SK-N-SH (cell line): ENCODE results near the gene UBC. TPM values are rescaled to one million over a fixed set of nuclear protein-coding genes. Genes with fewer than 3 reads are reported as not detected.

Source experiments
- CTCF ChIA-PET: fragments of 300-600, 350-600 bp; formaldehyde crosslinking; extraction: SDS; loops from one replicate; lab custom pipeline; 2021; lab: Yijun Ruan, JAX
- POLR2A ChIA-PET: fragments of 350-600 bp; sonication (Branson Sonifier 250); formaldehyde crosslinking; extraction: SDS; loops from one replicate; lab custom pipeline; 2020; ENCODE audit warnings: antibody characterized with exemption, inconsistent platforms; lab: Yijun Ruan, JAX
- DNase-seq: peaks from one replicate; pipeline ENCODE4 v3.0.0; 2012
- H2AFZ ChIP-seq: fragments of 200-600 bp; sonication (generic); 2 replicates; pipeline ENCODE4 v1.8.1; 2016; ENCODE audit warnings: antibody characterized with exemption, mild to moderate bottlenecking, low read depth
- H3F3A ChIP-seq: fragments of 200-600 bp; sonication (generic); replicated peaks from 2 replicates; pipeline ENCODE3; 2016; ENCODE audit warnings: antibody characterized with exemption, mild to moderate bottlenecking; ENCODE audit not compliant: insufficient read depth
- H3K27ac ChIP-seq, 2 experiments: fragments of 200-500 bp in 1 of 2; fragments of 200-600 bp in 1 of 2; sonication (Bioruptor generic) in 1 of 2; sonication (generic), shearing (Covaris generic) in 1 of 2; 2 replicates each; pipeline versions ENCODE4 v1.5.1 to v1.6.1; 2014 to 2016; ENCODE audit warnings: low read depth in 2 of 2, inconsistent platforms in 1 of 2, low read length in 1 of 2, mild to moderate bottlenecking in 1 of 2, mixed read lengths in 1 of 2
- H3K27me3 ChIP-seq: fragments of 200-600 bp; sonication (generic), shearing (Covaris generic); 2 replicates; pipeline ENCODE4 v1.6.1; 2016; ENCODE audit warnings: mixed run types; ENCODE audit not compliant: insufficient read depth
- H3K36me3 ChIP-seq, 2 experiments: fragments of 200-500 bp in 1 of 2; fragments of 200-600 bp in 1 of 2; sonication (Bioruptor generic) in 1 of 2; sonication (generic) in 1 of 2; replicated peaks in 1 of 2; 2 replicates each; pipeline versions ENCODE3 to v1.5.1; 2014 to 2016; ENCODE audit warnings: low read length in 1 of 2, mild to moderate bottlenecking in 1 of 2; ENCODE audit not compliant: insufficient read depth in 2 of 2, control insufficient read depth in 1 of 2
- H3K4me1 ChIP-seq, 2 experiments: fragments of 200-500 bp in 1 of 2; fragments of 200-600 bp in 1 of 2; sonication (Bioruptor generic) in 1 of 2; sonication (generic), shearing (Covaris generic) in 1 of 2; 2 replicates each; pipeline versions ENCODE4 v1.5.1 to v1.6.1; 2014 to 2016; ENCODE audit warnings: low read depth in 1 of 2, low read length in 1 of 2, mixed run types in 1 of 2; ENCODE audit not compliant: insufficient read depth in 2 of 2, control insufficient read depth in 1 of 2
- H3K4me2 ChIP-seq: fragments of 200-600 bp; sonication (generic), shearing (Covaris generic); 2 replicates; pipeline ENCODE4 v1.6.1; 2017; ENCODE audit warnings: mixed run types
- H3K4me3 ChIP-seq, 2 experiments: fragments of 200-500 bp in 1 of 2; fragments of 200-600 bp in 1 of 2; sonication (Bioruptor generic) in 1 of 2; sonication (generic), shearing (Covaris generic) in 1 of 2; 2 replicates each; pipeline versions ENCODE4 v1.5.1 to v1.8.1; 2014 to 2016; ENCODE audit warnings: low read depth in 2 of 2, inconsistent platforms in 1 of 2, low read length in 1 of 2, mild to moderate bottlenecking in 1 of 2, mixed read lengths in 1 of 2, moderate library complexity in 1 of 2
- H3K79me2 ChIP-seq: fragments of 200-600 bp; sonication (generic); 2 replicates; pipeline ENCODE4 v1.8.1; 2017; ENCODE audit warnings: mild to moderate bottlenecking; ENCODE audit not compliant: insufficient read depth
- H3K9ac ChIP-seq: fragments of 200-600 bp; sonication (generic); 2 replicates; pipeline ENCODE4 v1.6.1; 2017; ENCODE audit warnings: mixed run types
- H3K9me2 ChIP-seq: fragments of 200-600 bp; sonication (generic); 2 replicates; pipeline ENCODE4 v1.6.1; 2017; ENCODE audit warnings: mixed run types
- H3K9me3 ChIP-seq: fragments of 200-600 bp; sonication (generic); 2 replicates; pipeline ENCODE4 v1.6.1; 2017; ENCODE audit warnings: mixed run types, mild to moderate bottlenecking, moderate library complexity
- H4K20me1 ChIP-seq: fragments of 200-600 bp; sonication (generic); 2 replicates; pipeline ENCODE4 v1.6.1; 2017; ENCODE audit warnings: mild to moderate bottlenecking, mixed run types; ENCODE audit not compliant: insufficient read depth
- CHD2 ChIP-seq: fragments of 150-350 bp; IDR thresholded peaks from 2 replicates; pipeline ENCODE4 v1.6.1; 2018; ENCODE audit warnings: low read length; ENCODE audit not compliant: partially characterized antibody
- CTCF ChIP-seq: fragments of 200-600 bp; sonication (generic); IDR thresholded peaks from 2 replicates; pipeline ENCODE4 v1.6.1; 2017; ENCODE audit warnings: antibody characterized with exemption, mild to moderate bottlenecking, moderate library complexity
- ELF1 ChIP-seq: IDR thresholded peaks from 2 replicates; pipeline ENCODE4 v1.4.0; 2012
- FOSL2 ChIP-seq: IDR thresholded peaks from 2 replicates; pipeline ENCODE4 v1.4.0; 2012; ENCODE audit warnings: low read depth, mild to moderate bottlenecking, moderate library complexity, borderline replicate concordance
- FOXJ3 ChIP-seq: sonication (generic); formaldehyde crosslinking; IDR thresholded peaks from 2 replicates; pipeline ENCODE4 v1.5.1; 2020; ENCODE audit warnings: mild to moderate bottlenecking, missing genetic modification reagents
- MAX ChIP-seq: IDR thresholded peaks from 2 replicates; pipeline ENCODE4 v1.4.0; 2012; ENCODE audit warnings: low read depth
- NRF1 ChIP-seq: IDR thresholded peaks from 2 replicates; pipeline ENCODE4 v1.6.1; 2012; ENCODE audit warnings: low read depth, mild to moderate bottlenecking, low read length
- POLR2AphosphoS5 ChIP-seq: IDR thresholded peaks from 2 replicates; pipeline ENCODE4 v1.6.1; 2012; ENCODE audit warnings: low read depth, low read length
- RAD21 ChIP-seq: IDR thresholded peaks from 2 replicates; pipeline ENCODE4 v1.6.1; 2012; ENCODE audit warnings: mild to moderate bottlenecking, low read length
- RCOR1 ChIP-seq: fragments of 150-350 bp; IDR thresholded peaks from 2 replicates; pipeline ENCODE4 v1.6.1; 2017; ENCODE audit warnings: antibody characterized with exemption, low read length
- RFX5 ChIP-seq: IDR thresholded peaks from 2 replicates; pipeline ENCODE4 v1.6.1; 2012; ENCODE audit warnings: mild to moderate bottlenecking, improper control_type of control experiment, low read length
- TAF1 ChIP-seq: IDR thresholded peaks from 2 replicates; pipeline ENCODE4 v1.6.1; 2012; ENCODE audit warnings: low read depth, mild to moderate bottlenecking, low read length, moderate library complexity, borderline replicate concordance
- TCF12 ChIP-seq: IDR thresholded peaks from 2 replicates; pipeline ENCODE4 v1.4.0; 2012
- USF2 ChIP-seq: fragments of 150-350 bp; IDR thresholded peaks from 2 replicates; pipeline ENCODE4 v1.6.1; 2017; ENCODE audit warnings: antibody characterized with exemption, low read length, low read depth, borderline replicate concordance
- YY1 ChIP-seq: IDR thresholded peaks from 2 replicates; pipeline ENCODE4 v1.4.0; 2012; ENCODE audit warnings: low read depth, mild to moderate bottlenecking
- WGBS: methylation state at CpG from one replicate; pipeline ENCODE4 v1.1.6; 2017; ENCODE audit warnings: low lambda C conversion rate; 5-methylcytosine and 5-hydroxymethylcytosine counted together
- polyA plus RNA-seq, 3 experiments: library from polyadenylated mRNA; depleted of rRNA; stranded (reverse); fragments of >200 nt; gene quantifications; 2 replicates each; pipeline ENCODE4 v1.2.3, GENCODE V29; 2012
- TF ChIP-seq, protein P1 (sequence below): IDR thresholded peaks from 2 replicates; pipeline ENCODE4; 2012

The UBC gene
- polyA plus RNA-seq, 1 of the 3 experiments (the other 2 are of a cell fraction), result 1,327 TPM

GRCh38 chr12:124947561-124948398 lies 33.3 kb upstream of the UBC start:
- Histone ChIP-seq H3K4me3 (no peak overlapping the region), H2AFZ (no peak overlapping the region), H3K36me3 (peaks cover 10 to 25% of the 10 kb centered on the region in 2 experiments), H3F3A (no peaks in the 10 kb centered on the region), H3K4me2 (no peak overlapping the region), H3K9ac (no peak overlapping the region), H3K27ac (no peak overlapping the region), H3K4me1 (no peaks in the 10 kb centered on the region), H3K27me3 (no peaks in the 10 kb centered on the region), H3K9me3 (no peaks in the 10 kb centered on the region), H3K9me2 (no peaks in the 10 kb centered on the region), H3K79me2 (no peaks in the 10 kb centered on the region), H4K20me1 (no peaks in the 10 kb centered on the region)
- TF ChIP-seq CTCF, result no peak
- no peak for TF ChIP-seq ELF1
- no peak for TF ChIP-seq FOXJ3 (CRISPR knock-in tag)
- TF ChIP-seq YY1, result no peak
- no peak for TF ChIP-seq RFX5
- TF ChIP-seq TAF1, result no peak
- TF ChIP-seq RCOR1, result no peak
- TF ChIP-seq, protein P1, sequence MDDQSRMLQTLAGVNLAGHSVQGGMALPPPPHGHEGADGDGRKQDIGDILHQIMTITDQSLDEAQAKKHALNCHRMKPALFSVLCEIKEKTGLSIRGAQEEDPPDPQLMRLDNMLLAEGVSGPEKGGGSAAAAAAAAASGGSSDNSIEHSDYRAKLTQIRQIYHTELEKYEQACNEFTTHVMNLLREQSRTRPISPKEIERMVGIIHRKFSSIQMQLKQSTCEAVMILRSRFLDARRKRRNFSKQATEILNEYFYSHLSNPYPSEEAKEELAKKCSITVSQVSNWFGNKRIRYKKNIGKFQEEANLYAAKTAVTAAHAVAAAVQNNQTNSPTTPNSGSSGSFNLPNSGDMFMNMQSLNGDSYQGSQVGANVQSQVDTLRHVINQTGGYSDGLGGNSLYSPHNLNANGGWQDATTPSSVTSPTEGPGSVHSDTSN, result no peak
- no peak for TF ChIP-seq NRF1
- no peak for TF ChIP-seq MAX
- TF ChIP-seq TCF12, result no peak
- no peak for TF ChIP-seq FOSL2
- TF ChIP-seq USF2, result no peak
- TF ChIP-seq CHD2, result no peak
- TF ChIP-seq RAD21, result no peak
- TF ChIP-seq POLR2AphosphoS5, result no peak
- CTCF ChIA-PET, result no interaction called here
- POLR2A ChIA-PET, result no interaction called here
- DNase-seq, result no peak
- 91% methylated on average over 8 of the region's 20 CpGs for WGBS
